ENCODE results near the gene OLR1.

DNA sequence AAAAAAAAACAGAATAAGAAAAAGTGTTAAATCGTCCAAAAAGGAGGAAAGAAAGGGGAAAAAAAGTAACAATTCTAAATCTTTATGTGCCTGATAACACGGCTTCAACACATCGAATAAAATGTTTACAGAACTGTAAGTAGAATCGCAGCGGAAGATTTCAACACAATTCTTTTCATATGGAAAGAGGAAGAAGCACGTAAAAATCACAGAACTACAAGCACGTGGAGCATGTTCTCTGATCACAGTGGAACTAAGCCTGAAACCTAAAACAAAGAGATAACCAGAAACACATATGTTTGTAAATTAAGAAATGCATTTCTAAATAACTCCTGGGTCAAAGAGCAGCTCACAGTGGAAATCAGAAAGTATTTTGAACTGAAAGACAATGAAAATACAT lies 50.7 kb downstream of the OLR1 start:
- TF ChIP-seq CTCF (IDR thresholded peaks at IDR 0.05; ENCODE audit: insufficient read depth, low read depth, low read length): no peak
- no peak for TF ChIP-seq EZH2 (IDR thresholded peaks at IDR 0.05; ENCODE audit: insufficient read depth, low read length)
